ENCODE results near the gene PIP. TPM values are rescaled to one million over a fixed set of nuclear protein-coding genes. Genes with fewer than 3 reads are reported as not detected.

PIP gene
- polyA plus RNA-seq, 3 donors from 2014 or later, result not detected

- Mint-ChIP-seq H3K4me3 (no peak overlapping the region), H3K27me3 (ENCODE audit: low read depth in 3 of 3) (peaks cover 0 to 13% (median 4%) of the 10 kb centered on the region in 3 donors), H3K9me3 (peaks cover 0 to under 1% (median 0%) of the 10 kb centered on the region in 6 donors), H3K4me1 (no peaks in the 10 kb centered on the region), H3K27ac (no peak overlapping the region), H3K36me3 (no peaks in the 10 kb centered on the region)
- DNase-seq, result no peak
These were observed 57.1 kb downstream of the PIP start for GRCh38 chr7:143188994-143189393.

Other genes with a start within 250 kb of the PIP start
- not detected for gene TRPV6, start 246.3 kb upstream of the PIP start, polyA plus RNA-seq
- not detected for gene TRPV5, start 198.3 kb upstream of the PIP start, polyA plus RNA-seq
- gene LLCFC1, start 192.6 kb upstream of the PIP start, polyA plus RNA-seq, result not detected
- not detected for gene KEL, start 169.7 kb upstream of the PIP start, polyA plus RNA-seq
- not detected for gene OR9A2, start 104.9 kb upstream of the PIP start, polyA plus RNA-seq
- not detected for gene OR6V1, start 79.7 kb upstream of the PIP start, polyA plus RNA-seq
- not detected for gene TAS2R39, start 51.3 kb downstream of the PIP start, polyA plus RNA-seq
- not detected for gene TAS2R40, start 90.0 kb downstream of the PIP start, polyA plus RNA-seq
- 100 to 1,000 TPM; 238 to 266 (median 252) TPM for gene GSTK1, start 131.4 kb downstream of the PIP start, polyA plus RNA-seq
- gene TMEM139, start 152.9 kb downstream of the PIP start, polyA plus RNA-seq, result not detected
- 10 to 100 TPM in 1 of 3 donors, 1 to 10 TPM in 2; 8.8 to 24.2 (median 9.8) TPM for gene CASP2, start 156.3 kb downstream of the PIP start, polyA plus RNA-seq
- gene CLCN1, start 184.0 kb downstream of the PIP start, polyA plus RNA-seq, result under 1 TPM in 1 of 3 donors, not detected in 2; 0.07 TPM
- gene FAM131B, start 230.6 kb downstream of the PIP start, polyA plus RNA-seq, result 1 to 10 TPM; 1.2 to 2.3 (median 1.9) TPM
- 100 to 1,000 TPM in 1 of 3 donors, 10 to 100 TPM in 2; 50.7 to 144 (median 51.9) TPM for gene ZYX, start 249.3 kb downstream of the PIP start, polyA plus RNA-seq